ENCODE results near the gene CYP2J2. TPM values are rescaled to one million over a fixed set of nuclear protein-coding genes. Genes with fewer than 3 reads are reported as not detected.

CYP2J2 gene
- total RNA-seq, 1 donor from 2014 or later = 1.0 TPM

DNA sequence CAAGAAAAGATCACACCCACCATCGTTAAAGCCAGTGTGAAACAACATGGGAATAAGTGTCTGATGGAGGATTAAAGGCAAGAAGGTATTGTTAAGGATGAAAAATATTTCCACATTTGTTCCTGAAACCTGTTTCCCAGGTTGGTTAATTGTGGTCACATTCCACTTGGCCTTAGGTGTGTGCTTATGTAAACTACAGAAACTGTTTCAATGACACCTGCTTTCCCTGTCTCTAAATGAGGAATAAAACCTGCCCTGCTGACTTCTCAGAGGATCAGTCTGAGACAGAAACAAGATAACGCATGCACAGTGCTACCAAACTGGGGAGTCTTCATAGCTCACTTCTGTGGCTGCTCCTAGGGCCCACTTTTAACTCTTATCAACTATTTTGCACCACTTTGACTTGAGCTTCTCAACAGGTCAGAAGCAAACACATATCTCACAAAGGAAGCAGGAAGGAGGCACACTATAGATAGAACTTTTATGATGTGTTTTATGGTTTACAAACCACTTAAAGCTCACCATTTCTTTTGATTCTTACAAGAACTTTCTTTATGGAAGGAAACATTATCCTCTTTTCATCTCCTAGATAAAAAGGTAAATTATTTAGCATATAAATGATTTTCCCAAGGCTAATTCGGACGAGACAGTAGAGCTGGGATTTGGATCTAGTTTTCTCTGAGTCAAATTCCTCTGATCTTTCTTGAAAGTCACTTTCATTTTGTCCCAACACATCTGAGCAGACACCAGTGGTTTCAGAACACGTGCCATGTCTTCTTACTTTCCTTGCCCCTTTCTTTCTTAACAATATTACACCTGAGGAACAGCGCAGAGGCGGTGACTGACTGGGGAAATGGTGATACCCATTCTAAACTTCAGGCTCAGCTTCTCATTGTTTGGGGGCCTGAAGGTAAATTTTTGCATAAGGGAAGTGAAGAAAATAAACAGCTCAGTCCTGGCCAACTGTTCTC is 33.4 kb downstream of the CYP2J2 start:
- Mint-ChIP-seq H3K36me3 (ENCODE audit: insufficient read depth) (no peaks in the 10 kb centered on the region), H3K4me3 (ENCODE audit: low read depth) (peak overlapping the region; percentile 8), H3K27me3 (no peaks in the 10 kb centered on the region), H3K27ac (peak overlapping the region; percentile 96), H3K4me1 (ENCODE audit: low read depth) (peaks cover 12% of the 10 kb centered on the region), H3K9me3 (ENCODE audit: low read depth) (peaks cover 19% of the 10 kb centered on the region)
- no peak for DNase-seq (ENCODE audit: low spot score, unreplicated experiment)
- TF ChIP-seq, protein P1, sequence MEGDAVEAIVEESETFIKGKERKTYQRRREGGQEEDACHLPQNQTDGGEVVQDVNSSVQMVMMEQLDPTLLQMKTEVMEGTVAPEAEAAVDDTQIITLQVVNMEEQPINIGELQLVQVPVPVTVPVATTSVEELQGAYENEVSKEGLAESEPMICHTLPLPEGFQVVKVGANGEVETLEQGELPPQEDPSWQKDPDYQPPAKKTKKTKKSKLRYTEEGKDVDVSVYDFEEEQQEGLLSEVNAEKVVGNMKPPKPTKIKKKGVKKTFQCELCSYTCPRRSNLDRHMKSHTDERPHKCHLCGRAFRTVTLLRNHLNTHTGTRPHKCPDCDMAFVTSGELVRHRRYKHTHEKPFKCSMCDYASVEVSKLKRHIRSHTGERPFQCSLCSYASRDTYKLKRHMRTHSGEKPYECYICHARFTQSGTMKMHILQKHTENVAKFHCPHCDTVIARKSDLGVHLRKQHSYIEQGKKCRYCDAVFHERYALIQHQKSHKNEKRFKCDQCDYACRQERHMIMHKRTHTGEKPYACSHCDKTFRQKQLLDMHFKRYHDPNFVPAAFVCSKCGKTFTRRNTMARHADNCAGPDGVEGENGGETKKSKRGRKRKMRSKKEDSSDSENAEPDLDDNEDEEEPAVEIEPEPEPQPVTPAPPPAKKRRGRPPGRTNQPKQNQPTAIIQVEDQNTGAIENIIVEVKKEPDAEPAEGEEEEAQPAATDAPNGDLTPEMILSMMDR (IDR thresholded peaks at IDR 0.05; ENCODE audit: unreplicated experiment) = no peak

DNA sequence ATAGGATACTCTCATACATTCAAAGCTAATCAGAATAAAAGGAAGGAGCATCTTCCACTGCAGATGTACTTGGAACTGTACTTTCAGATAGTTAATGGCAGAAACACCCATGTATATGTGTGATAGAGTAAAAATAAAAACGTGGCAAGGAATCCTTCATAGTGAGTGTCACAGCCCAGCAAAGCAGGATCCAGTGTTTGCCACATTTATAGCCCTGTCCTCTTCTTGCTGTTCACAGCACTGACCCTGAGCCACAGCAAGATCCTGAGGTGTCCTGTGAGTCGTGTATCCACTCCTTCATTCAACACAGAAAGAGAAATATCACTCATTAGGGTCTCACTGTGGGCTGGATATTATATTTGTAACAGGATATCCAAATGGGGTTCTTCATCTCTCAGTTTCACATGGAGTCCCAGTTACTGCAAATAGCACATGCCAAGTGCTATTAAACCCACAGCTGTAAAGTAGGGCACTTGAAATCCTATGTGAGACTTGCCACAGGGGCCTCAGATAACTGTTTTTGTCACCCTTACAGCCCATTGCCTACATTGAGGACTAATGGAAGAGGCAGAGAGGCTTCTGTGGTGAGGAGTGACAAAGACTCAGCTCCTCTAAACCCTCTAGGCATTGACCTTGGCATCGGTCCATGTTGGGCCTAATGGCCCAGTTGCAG is 41.3 kb downstream of the CYP2J2 start:
- Mint-ChIP-seq H3K4me3 (ENCODE audit: low read depth) (no peak overlapping the region), H3K4me1 (ENCODE audit: low read depth) (no peaks in the 10 kb centered on the region), H3K36me3 (ENCODE audit: insufficient read depth) (peaks cover 4% of the 10 kb centered on the region), H3K27ac (no peak overlapping the region), H3K27me3 (no peaks in the 10 kb centered on the region), H3K9me3 (ENCODE audit: low read depth) (peaks cover 20% of the 10 kb centered on the region)
- no peak for DNase-seq (ENCODE audit: low spot score, unreplicated experiment)
- TF ChIP-seq, protein P1 (IDR thresholded peaks at IDR 0.05; ENCODE audit: unreplicated experiment) = no peak

DNA sequence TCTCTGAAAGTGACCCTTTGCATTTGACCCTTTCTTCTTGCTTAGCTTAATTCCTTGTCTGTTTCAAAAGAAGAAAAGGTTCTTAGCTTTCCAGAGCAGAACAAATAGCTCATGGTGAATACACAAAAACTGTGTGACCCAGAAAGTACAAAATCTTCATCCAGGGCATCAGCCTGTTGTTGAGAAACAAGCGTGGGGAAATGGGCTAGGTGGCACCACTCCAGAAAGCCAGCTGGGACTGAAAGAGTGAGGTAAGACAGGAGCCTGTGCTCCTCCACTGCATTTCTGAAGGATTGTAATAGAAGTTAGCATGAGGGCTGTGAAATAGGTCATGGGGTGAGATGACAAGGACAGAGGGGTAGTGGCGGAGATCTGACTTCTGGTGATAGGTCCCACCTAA is 45.8 kb downstream of the CYP2J2 start:
- TF ChIP-seq, protein P1 (IDR thresholded peaks at IDR 0.05; ENCODE audit: unreplicated experiment) = no peak
- Mint-ChIP-seq H3K27ac (no peak overlapping the region), H3K27me3 (no peaks in the 10 kb centered on the region), H3K4me3 (ENCODE audit: low read depth) (no peak overlapping the region), H3K4me1 (ENCODE audit: low read depth) (peaks cover 3% of the 10 kb centered on the region), H3K9me3 (ENCODE audit: low read depth) (peaks cover 4% of the 10 kb centered on the region), H3K36me3 (ENCODE audit: insufficient read depth) (peaks cover 9% of the 10 kb centered on the region)
- no peak for DNase-seq (ENCODE audit: low spot score, unreplicated experiment)

DNA sequence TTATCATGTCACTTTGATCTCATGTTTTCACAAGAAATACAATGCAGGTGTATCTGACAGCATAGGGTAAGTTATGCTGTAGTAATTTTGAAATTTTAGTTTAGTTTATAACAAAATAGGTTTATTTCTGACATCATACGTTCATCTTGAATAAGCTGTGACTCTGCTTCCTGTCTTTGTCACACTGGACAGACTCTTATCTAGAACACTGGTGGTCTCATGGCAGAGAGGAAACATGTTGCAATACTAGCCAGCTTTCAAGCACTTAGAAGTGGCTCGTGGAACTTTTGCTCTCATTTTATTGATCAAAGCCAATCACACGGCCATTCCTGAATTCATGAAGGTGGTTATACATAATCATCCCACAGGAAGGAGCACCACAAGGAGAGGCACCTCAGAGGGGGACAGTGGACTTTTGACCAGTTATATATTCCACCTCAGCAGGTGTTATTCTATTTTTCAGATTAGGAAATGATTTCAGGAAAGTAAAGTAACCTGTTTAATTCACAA is 46.5 kb downstream of the CYP2J2 start:
- Mint-ChIP-seq H3K36me3 (ENCODE audit: insufficient read depth) (peaks cover 9% of the 10 kb centered on the region), H3K9me3 (ENCODE audit: low read depth) (peaks cover 4% of the 10 kb centered on the region), H3K27ac (peak overlapping the region; percentile 41), H3K4me1 (ENCODE audit: low read depth) (peaks cover 3% of the 10 kb centered on the region), H3K27me3 (no peaks in the 10 kb centered on the region), H3K4me3 (ENCODE audit: low read depth) (no peak overlapping the region)
- no peak for DNase-seq (ENCODE audit: low spot score, unreplicated experiment)
- TF ChIP-seq, protein P1 (IDR thresholded peaks at IDR 0.05; ENCODE audit: unreplicated experiment) = no peak

DNA sequence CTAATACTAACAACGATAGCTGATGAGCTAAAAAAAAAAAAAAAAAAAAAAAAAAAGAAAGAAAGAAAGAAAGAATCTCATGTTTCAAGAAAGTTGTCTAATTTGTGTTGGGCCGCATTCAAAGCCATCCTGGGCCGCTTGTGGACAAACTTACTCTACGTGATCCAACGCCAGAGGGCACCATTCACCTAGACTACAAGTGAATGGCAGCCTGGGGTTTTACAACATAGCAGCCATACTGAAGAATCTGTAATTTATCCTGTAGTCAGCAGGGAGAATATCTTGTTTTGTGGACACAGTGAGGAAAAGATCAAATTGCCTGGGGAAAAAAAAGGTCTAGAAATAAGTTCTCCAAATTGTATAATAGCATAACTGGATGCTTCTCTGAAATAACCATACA is 47.0 kb downstream of the CYP2J2 start:
- Mint-ChIP-seq H3K4me3 (ENCODE audit: low read depth) (no peak overlapping the region), H3K9me3 (ENCODE audit: low read depth) (peaks cover 4% of the 10 kb centered on the region), H3K36me3 (ENCODE audit: insufficient read depth) (peaks cover 9% of the 10 kb centered on the region), H3K27me3 (no peaks in the 10 kb centered on the region), H3K4me1 (ENCODE audit: low read depth) (peaks cover 3% of the 10 kb centered on the region), H3K27ac (no peak overlapping the region)
- DNase-seq (ENCODE audit: low spot score, unreplicated experiment) = peak; percentile 60
- TF ChIP-seq, protein P1 (IDR thresholded peaks at IDR 0.05; ENCODE audit: unreplicated experiment) = peak; percentile 71
